Measurements from ENCODE around the gene ANKRD7.

DNA sequence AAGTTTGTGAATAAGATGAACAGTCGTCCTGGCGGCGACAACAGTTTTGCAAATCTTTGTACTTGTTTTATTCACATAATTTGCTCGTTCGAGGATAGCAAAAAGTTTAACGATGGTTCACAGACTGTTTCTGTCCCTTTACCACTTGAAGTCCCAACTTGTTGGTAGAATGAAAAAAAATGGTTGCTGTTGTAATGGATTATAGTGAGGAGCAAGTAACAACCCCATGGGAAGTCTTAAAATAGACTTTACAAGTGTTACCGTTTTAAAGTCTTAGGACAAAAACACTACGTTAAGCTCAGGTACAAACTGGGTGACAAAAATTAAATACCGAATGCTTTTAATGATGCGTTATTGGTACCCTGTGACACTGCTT lies 40.0 kb upstream of the ANKRD7 start:
- no peak for TF ChIP-seq EZH2phosphoT487 (conservative IDR thresholded peaks at IDR 0.05; ENCODE audit: low read length)
- TF ChIP-seq, protein P1, sequence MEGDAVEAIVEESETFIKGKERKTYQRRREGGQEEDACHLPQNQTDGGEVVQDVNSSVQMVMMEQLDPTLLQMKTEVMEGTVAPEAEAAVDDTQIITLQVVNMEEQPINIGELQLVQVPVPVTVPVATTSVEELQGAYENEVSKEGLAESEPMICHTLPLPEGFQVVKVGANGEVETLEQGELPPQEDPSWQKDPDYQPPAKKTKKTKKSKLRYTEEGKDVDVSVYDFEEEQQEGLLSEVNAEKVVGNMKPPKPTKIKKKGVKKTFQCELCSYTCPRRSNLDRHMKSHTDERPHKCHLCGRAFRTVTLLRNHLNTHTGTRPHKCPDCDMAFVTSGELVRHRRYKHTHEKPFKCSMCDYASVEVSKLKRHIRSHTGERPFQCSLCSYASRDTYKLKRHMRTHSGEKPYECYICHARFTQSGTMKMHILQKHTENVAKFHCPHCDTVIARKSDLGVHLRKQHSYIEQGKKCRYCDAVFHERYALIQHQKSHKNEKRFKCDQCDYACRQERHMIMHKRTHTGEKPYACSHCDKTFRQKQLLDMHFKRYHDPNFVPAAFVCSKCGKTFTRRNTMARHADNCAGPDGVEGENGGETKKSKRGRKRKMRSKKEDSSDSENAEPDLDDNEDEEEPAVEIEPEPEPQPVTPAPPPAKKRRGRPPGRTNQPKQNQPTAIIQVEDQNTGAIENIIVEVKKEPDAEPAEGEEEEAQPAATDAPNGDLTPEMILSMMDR (IDR thresholded peaks at IDR 0.05; ENCODE audit: insufficient read depth, low read length, poor library complexity, severe bottlenecking) = no peak
